ENCODE measurements around the gene CNNM1.

DNA sequence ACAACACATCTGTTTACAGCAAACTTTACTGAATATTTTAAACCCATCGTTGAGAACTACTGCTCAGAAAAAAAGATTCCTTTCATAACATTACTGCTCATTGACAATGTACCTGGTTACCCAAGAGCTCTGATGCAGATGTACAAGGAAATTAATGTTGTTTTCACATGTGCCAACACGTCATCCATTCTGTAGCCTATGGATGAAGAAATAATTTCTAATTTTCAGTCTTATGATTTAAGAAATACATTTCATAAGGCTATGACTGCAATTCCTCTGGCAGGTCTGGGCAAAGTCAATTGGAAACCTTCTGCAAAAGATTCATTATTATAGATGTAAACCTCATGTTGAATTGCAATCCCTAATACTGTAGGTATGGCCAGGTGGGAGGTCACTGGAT lies 16.7 kb upstream of the CNNM1 start:
- TF ChIP-seq, protein P1, sequence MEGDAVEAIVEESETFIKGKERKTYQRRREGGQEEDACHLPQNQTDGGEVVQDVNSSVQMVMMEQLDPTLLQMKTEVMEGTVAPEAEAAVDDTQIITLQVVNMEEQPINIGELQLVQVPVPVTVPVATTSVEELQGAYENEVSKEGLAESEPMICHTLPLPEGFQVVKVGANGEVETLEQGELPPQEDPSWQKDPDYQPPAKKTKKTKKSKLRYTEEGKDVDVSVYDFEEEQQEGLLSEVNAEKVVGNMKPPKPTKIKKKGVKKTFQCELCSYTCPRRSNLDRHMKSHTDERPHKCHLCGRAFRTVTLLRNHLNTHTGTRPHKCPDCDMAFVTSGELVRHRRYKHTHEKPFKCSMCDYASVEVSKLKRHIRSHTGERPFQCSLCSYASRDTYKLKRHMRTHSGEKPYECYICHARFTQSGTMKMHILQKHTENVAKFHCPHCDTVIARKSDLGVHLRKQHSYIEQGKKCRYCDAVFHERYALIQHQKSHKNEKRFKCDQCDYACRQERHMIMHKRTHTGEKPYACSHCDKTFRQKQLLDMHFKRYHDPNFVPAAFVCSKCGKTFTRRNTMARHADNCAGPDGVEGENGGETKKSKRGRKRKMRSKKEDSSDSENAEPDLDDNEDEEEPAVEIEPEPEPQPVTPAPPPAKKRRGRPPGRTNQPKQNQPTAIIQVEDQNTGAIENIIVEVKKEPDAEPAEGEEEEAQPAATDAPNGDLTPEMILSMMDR (IDR thresholded peaks at IDR 0.05): no peak
- no peak for TF ChIP-seq EZH2phosphoT487 (IDR thresholded peaks at IDR 0.05)

Data from neural progenitor cell (in vitro differentiated cells).